A549 (cell line): Measurements from ENCODE around the gene MANF. TPM values are rescaled to one million over a fixed set of nuclear protein-coding genes. Genes with fewer than 3 reads are reported as not detected.

ENCODE experiments used
- ATAC-seq, 2 experiments: fragments of 200-7000 bp in 1 of 2; fragments of >200 bp in 1 of 2; cut with Nextera tagmentation in 1 of 2; cut with Tn5 transposase in 1 of 2; 3 replicates each; pipeline versions ENCODE4 v1.8.0 to v1.9.1; 2018 to 2020; ENCODE audit warnings: mild to moderate bottlenecking in 1 of 2, moderate library complexity in 1 of 2
- CTCF ChIA-PET: fragments of 300-600 bp; sonication (Branson Sonifier 250); formaldehyde crosslinking; extraction: SDS; loops from one replicate; lab custom pipeline; 2021; ENCODE audit warnings: antibody characterized with exemption, inconsistent platforms; lab: Yijun Ruan, JAX
- POLR2A ChIA-PET: fragments of 350-600 bp; formaldehyde crosslinking; extraction: SDS; loops from one replicate; lab custom pipeline; 2021; ENCODE audit warnings: antibody characterized with exemption, inconsistent platforms; lab: Yijun Ruan, JAX
- DNase-seq, 2 experiments: peaks; one replicate each; pipeline versions ENCODE4 v3.0.0 to v3.0.0-alpha.2; 2011 to 2016; ENCODE audit warnings: low read depth in 1 of 2, low spot score in 1 of 2
- FAIRE-seq: peaks from 2 replicates; lab custom pipeline; 2011; peaks lifted over from hg19 to GRCh38; lab: Jason Lieb, UNC
- H3K27ac ChIP-seq, 2 experiments: fragments of >200 bp; sonication (Bioruptor Twin); formaldehyde crosslinking; 3 replicates each; pipeline ENCODE4 v1.5.1; 2016 to 2017
- H3K4me1 ChIP-seq: fragments of >200 bp; sonication (Bioruptor Twin); formaldehyde crosslinking; 3 replicates; pipeline ENCODE4 v1.6.1; 2016
- H3K4me2 ChIP-seq: fragments of >200 bp; sonication (Bioruptor Twin); formaldehyde crosslinking; 3 replicates; pipeline ENCODE4 v1.6.1; 2016
- H3K4me3 ChIP-seq: fragments of >200 bp; sonication (Bioruptor Twin); formaldehyde crosslinking; 3 replicates; pipeline ENCODE4 v1.5.1; 2016
- H3K9me3 ChIP-seq: fragments of >200 bp; sonication (Bioruptor Twin); formaldehyde crosslinking; 3 replicates; pipeline ENCODE4 v1.6.1; 2016
- CEBPB ChIP-seq, 2 experiments: fragments of >200 bp in 1 of 2; sonication (Bioruptor Twin) in 1 of 2; formaldehyde crosslinking in 1 of 2; IDR thresholded peaks; 2 replicates each; pipeline ENCODE4 v1.6.1; 2012 to 2016
- CHD4 ChIP-seq: fragments of 200-600 bp; sonication (generic); IDR thresholded peaks from 2 replicates; pipeline ENCODE4 v1.6.1; 2016; ENCODE audit warnings: antibody characterized with exemption, mild to moderate bottlenecking, borderline replicate concordance
- CTCF ChIP-seq: fragments of >200 bp; sonication (Bioruptor Twin); formaldehyde crosslinking; IDR thresholded peaks from 3 replicates; pipeline ENCODE4 v1.5.1; 2016
- EHMT2 ChIP-seq: fragments of 200-600 bp; sonication (generic); IDR thresholded peaks from 2 replicates; pipeline ENCODE4 v1.6.1; 2016; ENCODE audit warnings: antibody characterized with exemption, low read depth, mild to moderate bottlenecking, moderate library complexity
- JUN ChIP-seq, 2 experiments: fragments of >200 bp; sonication (Bioruptor Twin); formaldehyde crosslinking; IDR thresholded peaks; 2 replicates in 1 of 2; 3 replicates in 1 of 2; pipeline ENCODE4 v1.6.1; 2016 to 2017
- JUNB ChIP-seq: fragments of >200 bp; sonication (Bioruptor Twin); formaldehyde crosslinking; IDR thresholded peaks from 2 replicates; pipeline ENCODE4 v1.6.1; 2016
- MAFK ChIP-seq: fragments of 450-650 bp; IDR thresholded peaks from 2 replicates; pipeline ENCODE4 v1.6.1; 2014; ENCODE audit not compliant: partially characterized antibody
- NFE2L2 ChIP-seq: fragments of 150-350 bp; conservative IDR thresholded peaks from 2 replicates; pipeline ENCODE4 v1.6.1; 2014; ENCODE audit warnings: low read length
- POLR2A ChIP-seq: IDR thresholded peaks from 2 replicates; pipeline ENCODE4 v1.6.1; 2012; ENCODE audit warnings: mild to moderate bottlenecking, low read length
- POLR2AphosphoS2 ChIP-seq: conservative IDR thresholded peaks from 2 replicates; pipeline ENCODE4 v1.6.1; 2012; ENCODE audit warnings: low read length, improper control_type of control experiment, inconsistent platforms
- RAD21 ChIP-seq, 2 experiments: fragments of >200 bp in 1 of 2; sonication (Bioruptor Twin) in 1 of 2; formaldehyde crosslinking in 1 of 2; IDR thresholded peaks in 1 of 2; conservative IDR thresholded peaks in 1 of 2; 2 replicates in 1 of 2; 3 replicates in 1 of 2; pipeline ENCODE4 v1.6.1; 2012 to 2018; ENCODE audit warnings: inconsistent platforms in 1 of 2
- RFX5 ChIP-seq: fragments of 450-650 bp; IDR thresholded peaks from 2 replicates; pipeline ENCODE4 v1.7.1; 2014; ENCODE audit warnings: antibody characterized with exemption, mild to moderate bottlenecking, moderate library complexity
- RNF2 ChIP-seq: fragments of 200-600 bp; sonication (generic); IDR thresholded peaks from 2 replicates; pipeline ENCODE4 v1.6.1; 2016; ENCODE audit warnings: low read depth, mild to moderate bottlenecking, antibody characterized with exemption, moderate library complexity, borderline replicate concordance
- TFCP2L1 ChIP-seq: fragments of 250-450 bp; sonication (Bioruptor Pico); IDR thresholded peaks from 2 replicates; pipeline ENCODE4 v1.5.0; 2021; ENCODE audit warnings: mild to moderate bottlenecking
- USF2 ChIP-seq: fragments of 450-650 bp; IDR thresholded peaks from 2 replicates; pipeline ENCODE4 v1.6.1; 2014; ENCODE audit warnings: antibody characterized with exemption
- ZC3H11A ChIP-seq: fragments of 450-650 bp; IDR thresholded peaks from 2 replicates; pipeline ENCODE4 v1.6.1; 2014; ENCODE audit warnings: antibody characterized with exemption, mild to moderate bottlenecking
- ZNF302 ChIP-seq: fragments of 250-450 bp; sonication (Bioruptor Pico); IDR thresholded peaks from 2 replicates; pipeline ENCODE4 v1.9.0; 2021; ENCODE audit warnings: inconsistent platforms, mild to moderate bottlenecking, moderate library complexity
- ZSCAN20 ChIP-seq: fragments of 250-450 bp; sonication (Bioruptor Pico); IDR thresholded peaks from 2 replicates; pipeline ENCODE4 v1.8.0; 2022; ENCODE audit warnings: mild to moderate bottlenecking, moderate library complexity
- WGBS: methylation state at CpG from one replicate; pipeline ENCODE4 v1.1.6; 2017; ENCODE audit errors: missing lambda C conversion rate; 5-methylcytosine and 5-hydroxymethylcytosine counted together
- polyA plus RNA-seq, 4 experiments: library from polyadenylated mRNA; depleted of rRNA in 3 of 4; stranded (reverse); fragments of >200 nt; fragmentation: RNase III in 1 of 4; extraction: RNeasy Plus Mini Kit Qiagen cat#74134 plus additional on column Dnase treatment in 1 of 4; gene quantifications; 2 replicates in 3 of 4; 3 replicates in 1 of 4; pipeline ENCODE4 v1.2.3, GENCODE V29; 2011 to 2017
- TF ChIP-seq, protein P1 (sequence below): fragments of >200 bp; sonication (Bioruptor Twin); formaldehyde crosslinking; IDR thresholded peaks from 3 replicates; pipeline ENCODE4 v1.6.1; 2016

Gene MANF
- polyA plus RNA-seq, 2 of the 4 experiments (the other 2 are of a cell fraction), result 67.8 to 84.9 TPM

DNA sequence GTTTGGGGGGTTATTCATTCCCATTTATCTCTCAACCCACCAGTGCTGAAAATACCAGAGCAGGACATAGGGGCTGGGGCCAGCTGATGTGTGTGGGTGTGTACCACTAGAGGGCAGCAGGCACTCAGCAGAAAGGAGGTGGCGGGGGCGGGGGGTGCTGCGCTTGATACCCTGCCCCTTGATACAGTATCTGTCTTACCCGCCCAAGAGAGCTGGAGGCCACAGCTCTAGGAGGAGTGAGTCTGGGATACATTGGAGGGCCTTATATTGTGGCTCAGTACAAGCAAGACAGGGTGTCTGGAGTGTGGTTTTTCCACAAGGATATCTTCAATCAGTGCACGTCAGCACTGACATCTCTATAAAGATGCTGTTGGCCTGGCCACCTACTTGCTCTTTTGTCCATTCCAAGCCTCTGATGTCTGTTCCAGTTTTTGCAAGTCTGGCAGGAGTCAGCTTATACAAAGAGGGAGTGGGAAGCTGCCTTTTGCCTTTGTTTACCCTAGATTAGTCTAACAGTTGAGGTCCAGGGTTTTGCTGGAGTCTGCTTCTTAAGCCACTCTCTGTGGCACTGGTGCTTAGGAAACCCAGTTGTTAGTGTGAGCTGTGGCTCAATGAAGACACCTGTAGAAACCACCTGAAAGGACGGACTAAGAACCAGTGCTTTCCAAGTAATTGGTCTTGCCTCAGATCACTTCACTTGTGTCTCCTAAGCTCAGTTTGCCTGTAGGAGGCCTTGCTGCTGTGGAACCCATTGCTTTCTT is 4.5 kb downstream of the MANF start:
- ATAC-seq (peak in 1 of 2 experiments; percentile 41; a peak in 3 of 6 replicates), FAIRE-seq (no peak), DNase-seq (peak; percentile 54 to 64)
- Histone ChIP-seq H3K4me3 (no peak overlapping the region), H3K9me3 (no peaks in the 10 kb centered on the region), H3K27ac (no peak overlapping the region), H3K4me2 (no peak overlapping the region), H3K4me1 (peaks cover 40% of the 10 kb centered on the region)
- CTCF ChIA-PET, result interaction anchor here (0.5 to 9.2 kb wide), 40 partner anchors 10 to 858 kb away, joined by 3 to 106 read pairs (median 4); partner anchors contain the start of genes CISH, DCAF1 and MAPKAPK3
- WGBS, result 100% methylated on average over 2 of the region's 6 CpGs
- TF ChIP-seq CTCF, result peak; percentile 55
- peak; percentile 33 to 43; a peak in 4 of 5 replicates for TF ChIP-seq RAD21 (conservative IDR thresholded peaks at IDR 0.05 in 1 of 2, IDR thresholded peaks at IDR 0.05 in 1 of 2)
- TF ChIP-seq CEBPB (IDR thresholded peaks at IDR 0.05), result no peak
- POLR2A ChIA-PET, result interaction anchor here (1.3 kb wide), 1 partner anchor 110 kb away, joined by 3 read pairs; the partner anchor contains the start of gene DCAF1

- 47% methylated on average over 23 of the region's 29 CpGs for WGBS
- CTCF ChIA-PET, result interaction anchor here (0.5 to 9.2 kb wide), 28 partner anchors 9 to 819 kb away, joined by 3 to 106 read pairs (median 4); partner anchors contain the start of genes CISH, DCAF1 and MAPKAPK3
- Histone ChIP-seq H3K4me2 (peak overlapping the region; percentile 77), H3K9me3 (no peaks in the 10 kb centered on the region), H3K27ac (peak overlapping the region; percentile 64 to 81), H3K4me1 (peaks cover 40% of the 10 kb centered on the region), H3K4me3 (peak overlapping the region; percentile 20; the same call in 2 of the 3 replicates)
- FAIRE-seq (no peak), DNase-seq (no peak), ATAC-seq (peak; percentile 31 to 35)
- TF ChIP-seq RNF2 (no peak), TFCP2L1 (CRISPR knock-in tag) (no peak), USF2 (no peak), MAFK (no peak), CTCF (no peak), JUNB (no peak), POLR2A (no peak), ZC3H11A (no peak), ZNF302 (CRISPR knock-in tag) (no peak), CHD4 (no peak), EHMT2 (no peak), NFE2L2 (no peak), RFX5 (no peak), ZSCAN20 (no peak), POLR2AphosphoS2 (no peak), JUN (IDR thresholded peaks at IDR 0.05) (no peak)
- TF ChIP-seq, protein P1, sequence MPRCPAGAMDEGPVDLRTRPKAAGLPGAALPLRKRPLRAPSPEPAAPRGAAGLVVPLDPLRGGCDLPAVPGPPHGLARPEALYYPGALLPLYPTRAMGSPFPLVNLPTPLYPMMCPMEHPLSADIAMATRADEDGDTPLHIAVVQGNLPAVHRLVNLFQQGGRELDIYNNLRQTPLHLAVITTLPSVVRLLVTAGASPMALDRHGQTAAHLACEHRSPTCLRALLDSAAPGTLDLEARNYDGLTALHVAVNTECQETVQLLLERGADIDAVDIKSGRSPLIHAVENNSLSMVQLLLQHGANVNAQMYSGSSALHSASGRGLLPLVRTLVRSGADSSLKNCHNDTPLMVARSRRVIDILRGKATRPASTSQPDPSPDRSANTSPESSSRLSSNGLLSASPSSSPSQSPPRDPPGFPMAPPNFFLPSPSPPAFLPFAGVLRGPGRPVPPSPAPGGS, result no peak
- TF ChIP-seq, all 56 proteins: peak for 0
- POLR2A ChIA-PET, result interaction anchor here (1.3 kb wide), 1 partner anchor 110 kb away, joined by 3 read pairs; the partner anchor contains the start of gene DCAF1
These were observed 5.4 kb downstream of the MANF start for GRCh38 chr3:51390246-51391074.
